Urinary bladder (tissue), 4 donors: Measurements from ENCODE around the gene SKIL. TPM values are rescaled to one million over a fixed set of nuclear protein-coding genes. Genes with fewer than 3 reads are reported as not detected.

ENCODE experiments used
- DNase-seq: peaks from one replicate; pipeline ENCODE4 v3.0.0-alpha.2; 2015; ENCODE audit errors: extremely low spot score
- H3K27ac ChIP-seq: one replicate; pipeline ENCODE4 v1.5.1; 2013; ENCODE audit warnings: low read depth, mild to moderate bottlenecking, moderate library complexity
- H3K36me3 ChIP-seq: one replicate; pipeline ENCODE4 v1.6.1; 2013; ENCODE audit warnings: mild to moderate bottlenecking, moderate library complexity; ENCODE audit not compliant: insufficient read depth
- H3K4me1 ChIP-seq: one replicate; pipeline ENCODE4 v1.6.1; 2013; ENCODE audit warnings: mild to moderate bottlenecking, moderate library complexity; ENCODE audit not compliant: insufficient read depth
- H3K4me3 ChIP-seq: one replicate; pipeline ENCODE4 v1.5.1; 2013; ENCODE audit warnings: low read depth, low read length
- WGBS: extraction: QIAGEN DNeasy Blood & Tissue Kit; methylation state at CpG from one replicate; pipeline ENCODE4 v1.1.7; 2013; 5-methylcytosine and 5-hydroxymethylcytosine counted together
- polyA plus RNA-seq: library from polyadenylated mRNA; stranded (reverse); fragments of 200-250 nt; gene quantifications from one replicate; pipeline ENCODE4 v1.2.3, GENCODE V29; 2013
- total RNA-seq: library from RNA; depleted of rRNA; stranded (reverse); fragments of >200 nt; gene quantifications from one replicate; pipeline ENCODE4 v1.2.3, GENCODE V29; 2014
- donor health status: healthy with polysubstance abuse.
- donor health status: healthy.

SKIL gene
- total and polyA plus RNA-seq, 2 donors, result 10.7 to 124 TPM

GRCh38 chr3:170423001-170423615 is 65.6 kb downstream of the SKIL start:
- Histone ChIP-seq H3K4me3 (no peak overlapping the region), H3K36me3 (peaks cover 2% of the 10 kb centered on the region), H3K27ac (no peak overlapping the region), H3K4me1 (no peaks in the 10 kb centered on the region)
- 81% methylated on average over 8 of the region's 8 CpGs for WGBS
- no peak for DNase-seq

GRCh38 chr3:170424879-170425278 is 67.4 kb downstream of the SKIL start:
- Histone ChIP-seq H3K27ac (no peak overlapping the region), H3K4me3 (no peak overlapping the region), H3K36me3 (peaks cover 2% of the 10 kb centered on the region), H3K4me1 (no peaks in the 10 kb centered on the region)
- no peak for DNase-seq
- WGBS, result 80% methylated on average over 8 of the region's 8 CpGs

GRCh38 chr3:170425491-170426239 is 68.2 kb downstream of the SKIL start:
- Histone ChIP-seq H3K4me1 (no peaks in the 10 kb centered on the region), H3K4me3 (no peak overlapping the region), H3K36me3 (peaks cover 2% of the 10 kb centered on the region), H3K27ac (no peak overlapping the region)
- WGBS, result 66% methylated on average over 11 of the region's 11 CpGs
- DNase-seq, result no peak

GRCh38 chr3:170426240-170426797 is 68.8 kb downstream of the SKIL start:
- H3K36me3 ChIP-seq, result peaks cover 2% of the 10 kb centered on the region
- H3K4me3 ChIP-seq, result no peak overlapping the region
- H3K4me1 ChIP-seq, result no peaks in the 10 kb centered on the region
- H3K27ac ChIP-seq, result no peak overlapping the region
- DNase-seq, result no peak
- WGBS, result 74% methylated on average over 2 of the region's 2 CpGs

- Histone ChIP-seq H3K36me3 (peaks cover 2% of the 10 kb centered on the region), H3K27ac (no peak overlapping the region), H3K4me3 (no peak overlapping the region), H3K4me1 (no peaks in the 10 kb centered on the region)
- DNase-seq, result no peak
- 70% methylated on average over 2 of the region's 2 CpGs for WGBS
Measured at GRCh38 chr3:170428095-170428494, 70.6 kb downstream of the SKIL start.

- Histone ChIP-seq H3K4me3 (no peak overlapping the region), H3K27ac (no peak overlapping the region), H3K36me3 (peaks cover 2% of the 10 kb centered on the region), H3K4me1 (no peaks in the 10 kb centered on the region)
- WGBS, result 80% methylated on average over 1 of the region's 1 CpG
- no peak for DNase-seq
Measured at GRCh38 chr3:170429050-170429449, 71.5 kb downstream of the SKIL start.

- Histone ChIP-seq H3K4me1 (no peaks in the 10 kb centered on the region), H3K27ac (no peak overlapping the region), H3K36me3 (peaks cover 2% of the 10 kb centered on the region), H3K4me3 (no peak overlapping the region)
- WGBS, result 92% methylated on average over 3 of the region's 3 CpGs
- DNase-seq, result no peak
Measured at GRCh38 chr3:170431054-170431453, 73.5 kb downstream of the SKIL start.

- no peak overlapping the region for H3K4me3 ChIP-seq
- 96% methylated on average over 14 of the region's 14 CpGs for WGBS
- no peak overlapping the region for H3K27ac ChIP-seq
- DNase-seq, result no peak
- H3K36me3 ChIP-seq, result no peaks in the 10 kb centered on the region
- H3K4me1 ChIP-seq, result no peaks in the 10 kb centered on the region
Measured at GRCh38 chr3:170432416-170432815, 74.9 kb downstream of the SKIL start.

- Histone ChIP-seq H3K4me3 (no peak overlapping the region), H3K27ac (no peak overlapping the region), H3K36me3 (no peaks in the 10 kb centered on the region), H3K4me1 (no peaks in the 10 kb centered on the region)
- DNase-seq, result no peak
- 94% methylated on average over 2 of the region's 2 CpGs for WGBS
Measured at GRCh38 chr3:170436697-170437096, 79.2 kb downstream of the SKIL start.

GRCh38 chr3:170437176-170437575 is 79.7 kb downstream of the SKIL start:
- 71% methylated on average over 4 of the region's 4 CpGs for WGBS
- no peak overlapping the region for H3K4me3 ChIP-seq
- H3K4me1 ChIP-seq, result no peaks in the 10 kb centered on the region
- H3K36me3 ChIP-seq, result no peaks in the 10 kb centered on the region
- no peak for DNase-seq
- H3K27ac ChIP-seq, result no peak overlapping the region

GRCh38 chr3:170437696-170438407 is 80.3 kb downstream of the SKIL start:
- no peak for DNase-seq
- H3K27ac ChIP-seq, result no peak overlapping the region
- H3K4me3 ChIP-seq, result no peak overlapping the region
- WGBS, result 78% methylated on average over 10 of the region's 10 CpGs
- no peaks in the 10 kb centered on the region for H3K36me3 ChIP-seq
- H3K4me1 ChIP-seq, result no peaks in the 10 kb centered on the region

GRCh38 chr3:170438836-170439235 is 81.3 kb downstream of the SKIL start:
- Histone ChIP-seq H3K4me1 (no peaks in the 10 kb centered on the region), H3K36me3 (no peaks in the 10 kb centered on the region), H3K27ac (no peak overlapping the region), H3K4me3 (no peak overlapping the region)
- 90% methylated on average over 1 of the region's 1 CpG for WGBS
- DNase-seq, result no peak

GRCh38 chr3:170440344-170440743 is 82.8 kb downstream of the SKIL start:
- Histone ChIP-seq H3K36me3 (no peaks in the 10 kb centered on the region), H3K4me1 (no peaks in the 10 kb centered on the region), H3K27ac (no peak overlapping the region), H3K4me3 (no peak overlapping the region)
- no peak for DNase-seq
- 98% methylated on average over 2 of the region's 2 CpGs for WGBS

- 97% methylated on average over 4 of the region's 4 CpGs for WGBS
- Histone ChIP-seq H3K4me1 (no peaks in the 10 kb centered on the region), H3K36me3 (no peaks in the 10 kb centered on the region), H3K27ac (no peak overlapping the region), H3K4me3 (no peak overlapping the region)
- DNase-seq, result no peak
Measured at GRCh38 chr3:170441412-170441811, 83.9 kb downstream of the SKIL start.
